Neural cell (in vitro differentiated cells): ENCODE results near the gene GLI3. TPM values are rescaled to one million over a fixed set of nuclear protein-coding genes. Genes with fewer than 3 reads are reported as not detected.

ENCODE experiments used
- H2AFZ ChIP-seq: fragments of 200-600, 300-800 bp; sonication (generic), shearing (Covaris generic); 2 replicates; pipeline ENCODE4 v1.6.0; 2014; ENCODE audit warnings: low read depth, mild to moderate bottlenecking, antibody characterized with exemption, low read length, moderate library complexity
- H3F3A ChIP-seq: fragments of 200-600 bp; shearing (Covaris generic); 2 replicates; pipeline ENCODE4 v1.6.1; 2016; ENCODE audit warnings: mild to moderate bottlenecking, moderate library complexity, mixed read lengths, antibody characterized with exemption, low read length; ENCODE audit not compliant: insufficient read depth, poor library complexity, severe bottlenecking
- H3K27ac ChIP-seq: fragments of 200-600, 300-800 bp; sonication (generic), shearing (Covaris generic); 2 replicates; pipeline ENCODE4 v1.5.1; 2014; ENCODE audit warnings: mild to moderate bottlenecking, low read length, moderate library complexity
- H3K27me3 ChIP-seq: fragments of 300-800, 200-600 bp; sonication (generic), shearing (Covaris generic); 2 replicates; pipeline ENCODE4 v1.6.0; 2014; ENCODE audit warnings: mild to moderate bottlenecking, low read depth, low read length, moderate library complexity; ENCODE audit not compliant: insufficient read depth
- H3K36me3 ChIP-seq: fragments of 300-800, 200-600 bp; sonication (generic), shearing (Covaris generic); 2 replicates; pipeline ENCODE4 v1.5.1; 2014; ENCODE audit warnings: mild to moderate bottlenecking, antibody characterized with exemption, low read length, moderate library complexity; ENCODE audit not compliant: insufficient read depth
- H3K4me2 ChIP-seq: fragments of 300-800, 200-600 bp; sonication (generic), shearing (Covaris generic); 2 replicates; pipeline ENCODE4 v1.6.0; 2014; ENCODE audit warnings: mild to moderate bottlenecking, low read length
- H3K4me3 ChIP-seq: fragments of 300-800, 200-600 bp; sonication (generic), shearing (Covaris generic); 2 replicates; pipeline ENCODE4 v1.5.1; 2014; ENCODE audit warnings: mild to moderate bottlenecking, low read length, moderate library complexity
- H3K79me2 ChIP-seq: fragments of 200-600 bp; shearing (Covaris generic); replicated peaks from 2 replicates; pipeline ENCODE4 v1.6.0; 2014; ENCODE audit warnings: mild to moderate bottlenecking, low read length, moderate library complexity; ENCODE audit not compliant: insufficient read depth
- H3K9ac ChIP-seq: fragments of 300-800, 200-600 bp; sonication (generic), shearing (Covaris generic); 2 replicates; pipeline ENCODE4 v1.6.1; 2016; ENCODE audit warnings: mild to moderate bottlenecking, low read length, mixed read lengths
- H3K9me2 ChIP-seq: fragments of 200-600 bp; shearing (Covaris generic); 2 replicates; pipeline ENCODE4 v1.6.1; 2016; ENCODE audit warnings: mild to moderate bottlenecking, low read length, mixed read lengths; ENCODE audit not compliant: insufficient read depth
- H3K9me3 ChIP-seq: fragments of 200-600, 300-800 bp; sonication (generic), shearing (Covaris generic); 2 replicates; pipeline ENCODE4 v1.6.1; 2016; ENCODE audit warnings: mild to moderate bottlenecking, mixed run types, low read length, moderate library complexity, mixed read lengths
- H4K20me1 ChIP-seq: fragments of 200-600 bp; shearing (Covaris generic); 2 replicates; pipeline ENCODE4 v1.6.1; 2016; ENCODE audit warnings: mild to moderate bottlenecking, mixed run types; ENCODE audit not compliant: insufficient read depth
- EP300 ChIP-seq: fragments of 450-650 bp; conservative IDR thresholded peaks from 2 replicates; pipeline ENCODE4 v1.6.1; 2014; ENCODE audit warnings: antibody characterized with exemption, mild to moderate bottlenecking, moderate library complexity; ENCODE audit not compliant: poor library complexity, severe bottlenecking
- EZH2 ChIP-seq: fragments of 200-600, 300-800 bp; shearing (Covaris generic), sonication (generic); IDR thresholded peaks from 2 replicates; pipeline ENCODE4 v1.6.1; 2014; ENCODE audit warnings: antibody characterized with exemption, low read length, borderline replicate concordance, mild to moderate bottlenecking; ENCODE audit not compliant: insufficient read depth, poor library complexity, severe bottlenecking
- MXI1 ChIP-seq: fragments of 450-650 bp; conservative IDR thresholded peaks from 2 replicates; pipeline ENCODE4 v1.6.1; 2014; ENCODE audit warnings: antibody characterized with exemption, mild to moderate bottlenecking; ENCODE audit not compliant: poor library complexity, severe bottlenecking
- POLR2AphosphoS5 ChIP-seq: IDR thresholded peaks from 2 replicates; pipeline ENCODE4 v1.6.1; 2012
- RAD21 ChIP-seq: fragments of 450-650 bp; conservative IDR thresholded peaks from 2 replicates; pipeline ENCODE4 v1.6.1; 2014; ENCODE audit warnings: antibody characterized with exemption, mild to moderate bottlenecking, moderate library complexity
- REST ChIP-seq: IDR thresholded peaks from 2 replicates; pipeline ENCODE4 v1.6.1; 2012; ENCODE audit warnings: borderline replicate concordance
- SMC3 ChIP-seq: fragments of 450-650 bp; conservative IDR thresholded peaks from 2 replicates; pipeline ENCODE4 v1.6.1; 2014; ENCODE audit warnings: antibody characterized with exemption, mild to moderate bottlenecking, moderate library complexity; ENCODE audit not compliant: poor library complexity
- TAF1 ChIP-seq: IDR thresholded peaks from 2 replicates; pipeline ENCODE4 v1.6.1; 2012; ENCODE audit warnings: low read depth
- polyA plus RNA-seq: library from polyadenylated mRNA; depleted of rRNA; stranded (reverse); fragments of >200 nt; gene quantifications from 2 replicates; pipeline ENCODE4 v1.2.3, GENCODE V29; 2014
- TF ChIP-seq, protein P1 (sequence below): fragments of 450-650 bp; IDR thresholded peaks from 2 replicates; pipeline ENCODE4 v1.5.1; 2014; ENCODE audit warnings: antibody characterized with exemption, mild to moderate bottlenecking, moderate library complexity; ENCODE audit not compliant: poor library complexity, severe bottlenecking

GLI3 gene
- polyA plus RNA-seq, 1 donor from 2014 or later, result 0.19 TPM

DNA sequence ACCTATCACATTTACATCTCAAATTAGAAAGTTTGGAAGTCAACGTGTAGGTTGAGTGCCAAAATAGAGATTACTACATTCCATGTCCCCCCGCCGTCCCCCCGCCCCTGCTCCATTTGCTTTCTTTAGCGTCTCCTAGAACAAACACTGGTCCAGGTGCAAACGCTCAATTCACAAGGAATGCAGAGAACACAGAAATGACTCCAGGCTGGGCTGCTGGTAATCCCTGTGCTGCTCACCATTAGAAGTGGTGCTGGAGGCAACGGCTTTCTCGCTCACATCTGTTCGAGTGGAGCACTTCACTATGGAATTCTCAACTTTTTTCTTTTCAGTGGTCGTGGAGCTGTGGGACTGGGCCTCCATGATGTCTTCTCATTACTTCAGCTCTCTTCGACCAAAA lies 14.1 kb downstream of the GLI3 start:
- Histone ChIP-seq H4K20me1 (no peaks in the 10 kb centered on the region), H2AFZ (no peak overlapping the region), H3K4me2 (no peak overlapping the region), H3F3A (no peaks in the 10 kb centered on the region), H3K9me2 (no peaks in the 10 kb centered on the region), H3K36me3 (no peaks in the 10 kb centered on the region), H3K4me3 (no peak overlapping the region), H3K9me3 (no peaks in the 10 kb centered on the region), H3K27me3 (peaks cover 14% of the 10 kb centered on the region), H3K9ac (no peak overlapping the region), H3K79me2 (peaks cover 96% of the 10 kb centered on the region), H3K27ac (no peak overlapping the region)
- no peak for TF ChIP-seq EP300
- TF ChIP-seq SMC3, result no peak
- TF ChIP-seq EZH2, result no peak
- TF ChIP-seq, protein P1, sequence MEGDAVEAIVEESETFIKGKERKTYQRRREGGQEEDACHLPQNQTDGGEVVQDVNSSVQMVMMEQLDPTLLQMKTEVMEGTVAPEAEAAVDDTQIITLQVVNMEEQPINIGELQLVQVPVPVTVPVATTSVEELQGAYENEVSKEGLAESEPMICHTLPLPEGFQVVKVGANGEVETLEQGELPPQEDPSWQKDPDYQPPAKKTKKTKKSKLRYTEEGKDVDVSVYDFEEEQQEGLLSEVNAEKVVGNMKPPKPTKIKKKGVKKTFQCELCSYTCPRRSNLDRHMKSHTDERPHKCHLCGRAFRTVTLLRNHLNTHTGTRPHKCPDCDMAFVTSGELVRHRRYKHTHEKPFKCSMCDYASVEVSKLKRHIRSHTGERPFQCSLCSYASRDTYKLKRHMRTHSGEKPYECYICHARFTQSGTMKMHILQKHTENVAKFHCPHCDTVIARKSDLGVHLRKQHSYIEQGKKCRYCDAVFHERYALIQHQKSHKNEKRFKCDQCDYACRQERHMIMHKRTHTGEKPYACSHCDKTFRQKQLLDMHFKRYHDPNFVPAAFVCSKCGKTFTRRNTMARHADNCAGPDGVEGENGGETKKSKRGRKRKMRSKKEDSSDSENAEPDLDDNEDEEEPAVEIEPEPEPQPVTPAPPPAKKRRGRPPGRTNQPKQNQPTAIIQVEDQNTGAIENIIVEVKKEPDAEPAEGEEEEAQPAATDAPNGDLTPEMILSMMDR, result no peak
- TF ChIP-seq POLR2AphosphoS5, result no peak
- TF ChIP-seq TAF1, result no peak
- TF ChIP-seq REST, result no peak

DNA sequence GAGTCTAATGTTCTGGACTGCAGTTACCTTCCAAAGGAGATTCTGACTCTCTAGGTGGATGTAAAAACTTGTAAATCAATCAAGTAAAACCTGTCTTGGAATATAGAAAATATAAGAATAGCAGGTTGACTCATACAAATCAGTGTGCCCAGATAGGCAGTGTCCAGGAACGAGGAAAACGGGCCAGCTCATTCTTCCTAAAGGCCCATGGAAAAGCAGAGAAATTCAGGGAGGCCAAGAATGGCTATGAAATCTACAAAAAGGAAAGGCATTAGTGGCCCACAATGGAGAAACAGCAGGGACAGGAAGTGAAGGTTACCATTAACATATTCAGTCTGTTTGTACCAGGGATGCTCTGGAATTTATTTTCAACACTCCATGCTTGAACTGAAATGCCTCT lies 14.9 kb downstream of the GLI3 start:
- peaks cover 6% of the 10 kb centered on the region for H3K27me3 ChIP-seq
- H3K4me3 ChIP-seq, result no peak overlapping the region
- no peaks in the 10 kb centered on the region for H4K20me1 ChIP-seq
- H3K4me2 ChIP-seq, result no peak overlapping the region
- H3K27ac ChIP-seq, result no peak overlapping the region
- peaks cover 96% of the 10 kb centered on the region for H3K79me2 ChIP-seq
- no peak overlapping the region for H2AFZ ChIP-seq
- no peaks in the 10 kb centered on the region for H3F3A ChIP-seq
- H3K9ac ChIP-seq, result no peak overlapping the region
- TF ChIP-seq, protein P1, result no peak
- TF ChIP-seq MXI1 (no peak), REST (no peak), POLR2AphosphoS5 (no peak), RAD21 (no peak)
- no peaks in the 10 kb centered on the region for H3K9me2 ChIP-seq
- no peaks in the 10 kb centered on the region for H3K36me3 ChIP-seq
- H3K9me3 ChIP-seq, result no peaks in the 10 kb centered on the region
